H9 (cell line): ENCODE results near the gene CLIP1. TPM values are rescaled to one million over a fixed set of nuclear protein-coding genes. Genes with fewer than 3 reads are reported as not detected.

Experiments
- DNase-seq: peaks from one replicate; pipeline ENCODE4 v3.0.0-alpha.2; 2017
- H2AFZ ChIP-seq: one replicate; pipeline ENCODE4 v1.6.1; 2013; ENCODE audit warnings: mild to moderate bottlenecking, low read length, control low read depth, moderate library complexity
- H2AK5ac ChIP-seq: 2 replicates; pipeline ENCODE4 v1.6.1; 2013; ENCODE audit warnings: low read length, control low read depth, mixed read lengths; ENCODE audit not compliant: insufficient read length
- H2BK120ac ChIP-seq: one replicate; pipeline ENCODE4 v1.6.1; 2013; ENCODE audit warnings: low read depth, mild to moderate bottlenecking, low read length, control low read depth, inconsistent platforms; ENCODE audit not compliant: poor library complexity, severe bottlenecking
- H2BK12ac ChIP-seq: 2 replicates; pipeline ENCODE4 v1.6.1; 2013; ENCODE audit warnings: low read length, control low read depth, mixed read lengths, low read depth; ENCODE audit not compliant: insufficient read length
- H2BK15ac ChIP-seq: 2 replicates; pipeline ENCODE4 v1.6.1; 2013; ENCODE audit warnings: low read depth, low read length, control low read depth
- H2BK20ac ChIP-seq: one replicate; pipeline ENCODE4 v1.6.1; 2013; ENCODE audit warnings: low read depth, mild to moderate bottlenecking, low read length, control low read depth, inconsistent platforms; ENCODE audit not compliant: poor library complexity, severe bottlenecking
- H2BK5ac ChIP-seq: 2 replicates; pipeline ENCODE4 v1.6.1; 2013; ENCODE audit warnings: low read length, control low read depth, mixed read lengths; ENCODE audit not compliant: insufficient read length
- H3K14ac ChIP-seq: 2 replicates; pipeline ENCODE4 v1.6.1; 2013; ENCODE audit warnings: low read length, control low read depth; ENCODE audit not compliant: insufficient read depth
- H3K18ac ChIP-seq: 2 replicates; pipeline ENCODE4 v1.6.1; 2013; ENCODE audit warnings: low read depth, mild to moderate bottlenecking, mixed read lengths, low read length, control low read depth; ENCODE audit not compliant: insufficient read length
- H3K23ac ChIP-seq: 2 replicates; pipeline ENCODE4 v1.6.1; 2013; ENCODE audit warnings: low read length, control low read depth, mixed read lengths, low read depth; ENCODE audit not compliant: insufficient read length
- H3K23me2 ChIP-seq: 2 replicates; pipeline ENCODE4 v1.6.1; 2013; ENCODE audit warnings: low read depth, mild to moderate bottlenecking, mixed read lengths, low read length, control low read depth; ENCODE audit not compliant: insufficient read length, poor library complexity, severe bottlenecking
- H3K27ac ChIP-seq: 2 replicates; pipeline ENCODE4 v1.5.1; 2013; ENCODE audit warnings: low read length, control low read depth, mixed read lengths, low read depth; ENCODE audit not compliant: insufficient read length
- H3K27me3 ChIP-seq: 2 replicates; pipeline ENCODE4 v1.6.1; 2013; ENCODE audit warnings: low read length, control low read depth, inconsistent platforms; ENCODE audit not compliant: insufficient read depth
- H3K4ac ChIP-seq: 2 replicates; pipeline ENCODE4 v1.6.1; 2013; ENCODE audit warnings: low read depth, mild to moderate bottlenecking, control low read depth, inconsistent platforms, low read length, moderate library complexity
- H3K4me1 ChIP-seq: 2 replicates; pipeline ENCODE4 v1.6.1; 2013; ENCODE audit warnings: low read length, control low read depth, inconsistent platforms; ENCODE audit not compliant: insufficient read depth
- H3K4me2 ChIP-seq: 2 replicates; pipeline ENCODE4 v1.6.1; 2013; ENCODE audit warnings: low read length, control low read depth, mixed read lengths; ENCODE audit not compliant: insufficient read length, insufficient read depth
- H3K56ac ChIP-seq: 2 replicates; pipeline ENCODE4 v1.6.1; 2013; ENCODE audit warnings: low read depth, mild to moderate bottlenecking, mixed read lengths, low read length, control low read depth; ENCODE audit not compliant: insufficient read length
- H3K79me1 ChIP-seq: 2 replicates; pipeline ENCODE4 v1.6.1; 2013; ENCODE audit warnings: low read depth, mild to moderate bottlenecking, moderate library complexity, low read length, control low read depth, inconsistent platforms; ENCODE audit not compliant: insufficient read depth, poor library complexity, severe bottlenecking
- H3K79me2 ChIP-seq: 2 replicates; pipeline ENCODE4 v1.6.1; 2013; ENCODE audit warnings: low read length, control low read depth, inconsistent platforms; ENCODE audit not compliant: insufficient read depth
- H3K9ac ChIP-seq: 2 replicates; pipeline ENCODE4 v1.6.1; 2013; ENCODE audit warnings: low read length, control low read depth, mixed read lengths; ENCODE audit not compliant: insufficient read length; ENCODE audit errors: extremely low read depth
- H3K9me3 ChIP-seq: one replicate; pipeline ENCODE4 v1.6.1; 2013; ENCODE audit warnings: low read depth, low read length, inconsistent platforms; ENCODE audit not compliant: control insufficient read depth
- H3T11ph ChIP-seq: one replicate; pipeline ENCODE4 v1.6.1; 2013; ENCODE audit warnings: mild to moderate bottlenecking, low read length, control low read depth, inconsistent platforms
- H4K20me1 ChIP-seq: one replicate; pipeline ENCODE4 v1.6.1; 2013; ENCODE audit not compliant: control insufficient read depth, insufficient read length, insufficient read depth
- H4K5ac ChIP-seq: 2 replicates; pipeline ENCODE4 v1.6.1; 2013; ENCODE audit warnings: low read depth, mild to moderate bottlenecking, mixed read lengths, low read length, control low read depth; ENCODE audit not compliant: insufficient read length
- H4K8ac ChIP-seq: replicated peaks from 2 replicates; pipeline ENCODE4 v1.6.1; 2013; ENCODE audit warnings: low read length, control low read depth, mixed read lengths, low read depth; ENCODE audit not compliant: insufficient read length
- H4K91ac ChIP-seq: 2 replicates; pipeline ENCODE4 v1.6.1; 2013; ENCODE audit warnings: low read depth, mild to moderate bottlenecking, moderate library complexity, mixed read lengths, low read length, control low read depth; ENCODE audit not compliant: insufficient read length
- H3K27ac Mint-ChIP-seq, 3 experiments: 2 replicates in 2 of 3; 3 replicates in 1 of 3; pipeline ENCODE4 v1.8.0; 2020 to 2021; ENCODE audit warnings: mixed read lengths in 3 of 3, mild to moderate bottlenecking in 1 of 3, moderate library complexity in 1 of 3
- H3K27me3 Mint-ChIP-seq: 2 replicates; pipeline ENCODE4 v1.8.0; 2021; ENCODE audit warnings: low read depth, mild to moderate bottlenecking, moderate library complexity, mixed read lengths
- H3K36me3 Mint-ChIP-seq, 3 experiments: 2 replicates in 2 of 3; 3 replicates in 1 of 3; pipeline ENCODE4 v1.8.0; 2020 to 2021; ENCODE audit warnings: low read depth in 3 of 3, mixed read lengths in 3 of 3; ENCODE audit not compliant: insufficient read depth in 1 of 3
- H3K4me1 Mint-ChIP-seq, 2 experiments: 2 replicates each; pipeline ENCODE4 v1.8.0; 2020; ENCODE audit warnings: mixed read lengths in 2 of 2
- H3K4me3 Mint-ChIP-seq, 2 experiments: 2 replicates in 1 of 2; 3 replicates in 1 of 2; pipeline ENCODE4 v1.8.0; 2020 to 2021; ENCODE audit warnings: mild to moderate bottlenecking in 2 of 2, mixed read lengths in 2 of 2, moderate library complexity in 1 of 2
- H3K9me3 Mint-ChIP-seq, 2 experiments: 2 replicates in 1 of 2; 3 replicates in 1 of 2; pipeline ENCODE4 v1.8.0; 2020; ENCODE audit warnings: mild to moderate bottlenecking in 2 of 2, mixed read lengths in 2 of 2, moderate library complexity in 1 of 2
- WGBS: extraction: QIAGEN DNeasy Blood & Tissue Kit; methylation state at CpG from one replicate; pipeline ENCODE4 v1.1.7; 2013; ENCODE audit warnings: missing lambda C conversion rate, low lambda C conversion rate, mixed read lengths; ENCODE audit not compliant: insufficient read length; ENCODE audit errors: extremely low coverage; 5-methylcytosine and 5-hydroxymethylcytosine counted together
- total RNA-seq: library from RNA; stranded (reverse); gene quantifications from 2 replicates; pipeline ENCODE4 v1.2.1, GENCODE V29; 2021
- TF ChIP-seq, protein P1 (sequence below): fragments of 200-600 bp; sonication (generic); conservative IDR thresholded peaks from 3 replicates; pipeline ENCODE4 v1.8.0; 2021; ENCODE audit warnings: antibody characterized with exemption, mild to moderate bottlenecking

Gene CLIP1
- total RNA-seq, 1 experiment from 2014 or later: 23.6 TPM

DNA sequence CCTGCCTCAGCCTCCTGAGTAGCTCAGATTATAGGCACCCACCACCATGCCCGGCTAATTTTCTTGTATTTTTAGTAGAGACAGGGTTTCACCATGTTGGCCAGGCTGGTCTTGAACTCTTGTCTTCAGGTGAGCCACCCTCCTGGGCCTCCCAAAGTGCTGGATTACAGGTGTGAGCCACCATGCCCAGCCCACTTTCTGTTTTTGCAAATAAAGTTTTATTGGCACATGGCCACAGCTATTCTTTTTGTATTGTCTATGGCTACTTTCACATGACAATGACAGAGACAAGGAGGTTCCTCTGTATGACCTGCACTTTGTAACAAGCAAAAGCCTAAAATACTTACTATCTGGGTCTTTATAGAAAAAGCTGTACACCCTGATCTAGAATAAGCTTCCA lies 176.9 kb downstream of the CLIP1 start:
- Histone ChIP-seq H3K79me1 (no peaks in the 10 kb centered on the region), H3K14ac (no peak overlapping the region), H2AFZ (no peak overlapping the region), H3K56ac (no peak overlapping the region), H2BK15ac (no peak overlapping the region), H3T11ph (no peak overlapping the region), H3K23ac (no peak overlapping the region), H2BK20ac (no peak overlapping the region), H3K23me2 (no peaks in the 10 kb centered on the region), H2BK120ac (no peak overlapping the region), H3K4ac (no peak overlapping the region), H3K4me2 (no peak overlapping the region), H4K8ac (no peak overlapping the region), H2AK5ac (no peak overlapping the region), H3K79me2 (no peaks in the 10 kb centered on the region), H3K27ac (no peak overlapping the region), H3K4me1 (no peaks in the 10 kb centered on the region), H3K9ac (no peak overlapping the region), H3K27me3 (no peaks in the 10 kb centered on the region), H2BK12ac (no peak overlapping the region), H4K5ac (no peak overlapping the region), H3K18ac (no peak overlapping the region), H4K91ac (no peak overlapping the region), H3K9me3 (no peaks in the 10 kb centered on the region), H2BK5ac (no peak overlapping the region), H4K20me1 (no peaks in the 10 kb centered on the region)
- no peaks in the 10 kb centered on the region for H3K4me1 Mint-ChIP-seq
- WGBS: no CpG with 5 or more reads among the region's 1 CpG
- H3K27me3 Mint-ChIP-seq: no peaks in the 10 kb centered on the region
- DNase-seq: no peak
- no peak overlapping the region for H3K4me3 Mint-ChIP-seq
- no peaks in the 10 kb centered on the region for H3K9me3 Mint-ChIP-seq
- TF ChIP-seq, protein P1, sequence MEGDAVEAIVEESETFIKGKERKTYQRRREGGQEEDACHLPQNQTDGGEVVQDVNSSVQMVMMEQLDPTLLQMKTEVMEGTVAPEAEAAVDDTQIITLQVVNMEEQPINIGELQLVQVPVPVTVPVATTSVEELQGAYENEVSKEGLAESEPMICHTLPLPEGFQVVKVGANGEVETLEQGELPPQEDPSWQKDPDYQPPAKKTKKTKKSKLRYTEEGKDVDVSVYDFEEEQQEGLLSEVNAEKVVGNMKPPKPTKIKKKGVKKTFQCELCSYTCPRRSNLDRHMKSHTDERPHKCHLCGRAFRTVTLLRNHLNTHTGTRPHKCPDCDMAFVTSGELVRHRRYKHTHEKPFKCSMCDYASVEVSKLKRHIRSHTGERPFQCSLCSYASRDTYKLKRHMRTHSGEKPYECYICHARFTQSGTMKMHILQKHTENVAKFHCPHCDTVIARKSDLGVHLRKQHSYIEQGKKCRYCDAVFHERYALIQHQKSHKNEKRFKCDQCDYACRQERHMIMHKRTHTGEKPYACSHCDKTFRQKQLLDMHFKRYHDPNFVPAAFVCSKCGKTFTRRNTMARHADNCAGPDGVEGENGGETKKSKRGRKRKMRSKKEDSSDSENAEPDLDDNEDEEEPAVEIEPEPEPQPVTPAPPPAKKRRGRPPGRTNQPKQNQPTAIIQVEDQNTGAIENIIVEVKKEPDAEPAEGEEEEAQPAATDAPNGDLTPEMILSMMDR: no peak
- H3K36me3 Mint-ChIP-seq: peaks cover 3 to 41% (median 15%) of the 10 kb centered on the region in 3 experiments; a peak in 6 of 7 replicates
- H3K27ac Mint-ChIP-seq: no peak overlapping the region; a peak in 1 of 7 replicates
